ENCODE measurements around the gene GPX2.

GRCh38 chr14:64926398-64926995 is 16.0 kb downstream of the GPX2 start:
- no peak for TF ChIP-seq CTCF (IDR thresholded peaks at IDR 0.05)
- no peak for TF ChIP-seq POLR2AphosphoS5 (IDR thresholded peaks at IDR 0.05; ENCODE audit: insufficient read depth in 1 of 2, low read depth in 1 of 2)
- TF ChIP-seq POLR2A (IDR thresholded peaks at IDR 0.05): no peak
